GM12878 (cell line): ENCODE data around the gene DSG2. TPM values are rescaled to one million over a fixed set of nuclear protein-coding genes. Genes with fewer than 3 reads are reported as not detected.

Source experiments
- ATAC-seq: fragments of 200-7000 bp; cut with Tn5 transposase; 3 replicates; pipeline ENCODE4 v1.9.1; 2020; ENCODE audit warnings: mild to moderate bottlenecking, moderate library complexity
- BruUV-seq: library from RNA; stranded (reverse); fragments of 400-500 nt; replicated peaks from 2 replicates; lab custom pipeline; 2021; lab: Mats Ljungman, UMichigan
- CTCF ChIA-PET: fragments of 300-600 bp; sonication (Branson Sonifier 250); formaldehyde crosslinking; extraction: SDS; loops from one replicate; lab custom pipeline; 2021; ENCODE audit warnings: inconsistent platforms; lab: Yijun Ruan, JAX
- POLR2A ChIA-PET: fragments of 350-600 bp; formaldehyde crosslinking; extraction: SDS; loops from one replicate; lab custom pipeline; 2021; ENCODE audit warnings: inconsistent platforms; lab: Charles Lee
- RAD21 ChIA-PET: fragments of 300-600 bp; sonication (Branson Sonifier 250); formaldehyde crosslinking; loops from one replicate; lab custom pipeline; 2023; ENCODE audit warnings: antibody characterized with exemption; ENCODE audit not compliant: unreplicated experiment; lab: Charles Lee
- SMC1A ChIA-PET: fragments of 300-600 bp; sonication (Branson Sonifier 250); formaldehyde crosslinking; loops from one replicate; lab custom pipeline; 2023; ENCODE audit not compliant: unreplicated experiment, uncharacterized antibody; lab: Charles Lee
- DNase-seq: peaks from one replicate; pipeline ENCODE4 v3.0.0-alpha.2; 2011; ENCODE audit warnings: low read depth, low spot score
- FAIRE-seq: peaks from 3 replicates; lab custom pipeline; 2011; peaks lifted over from hg19 to GRCh38; lab: Jason Lieb, UNC
- H2AFZ ChIP-seq: 2 replicates; pipeline ENCODE4 v1.6.0; 2011; ENCODE audit warnings: low read depth, low read length, control low read depth; ENCODE audit not compliant: control insufficient read depth
- H3K27ac ChIP-seq: 2 replicates; pipeline ENCODE4 v1.5.1; 2011; ENCODE audit warnings: control low read depth; ENCODE audit not compliant: control insufficient read depth, insufficient read depth
- H3K27me3 ChIP-seq, 2 experiments: replicated peaks in 1 of 2; 2 replicates each; pipeline versions ENCODE4 v1.6.0 to v1.6.1; 2011; ENCODE audit warnings: low read length in 1 of 2; ENCODE audit not compliant: control insufficient read depth in 2 of 2, insufficient read depth in 2 of 2
- H3K36me3 ChIP-seq, 2 experiments: 2 replicates each; pipeline ENCODE4 v1.5.1; 2011; ENCODE audit warnings: low read length in 1 of 2; ENCODE audit not compliant: control insufficient read depth in 2 of 2, insufficient read depth in 2 of 2
- H3K4me1 ChIP-seq: 2 replicates; pipeline ENCODE4 v1.6.1; 2011; ENCODE audit warnings: mild to moderate bottlenecking, low read length, moderate library complexity, mixed read lengths; ENCODE audit not compliant: control insufficient read depth, insufficient read depth
- H3K4me2 ChIP-seq: 2 replicates; pipeline ENCODE4 v1.6.0; 2011; ENCODE audit warnings: control low read depth; ENCODE audit not compliant: control insufficient read depth, insufficient read depth
- H3K4me3 ChIP-seq: fragments of 200-600 bp; sonication (generic); 2 replicates; pipeline ENCODE4 v1.5.1; 2016
- H3K79me2 ChIP-seq: 2 replicates; pipeline ENCODE4 v1.6.0; 2011; ENCODE audit warnings: low read length; ENCODE audit not compliant: control insufficient read depth, insufficient read depth
- H3K9ac ChIP-seq: 2 replicates; pipeline ENCODE4 v1.8.0; 2011; ENCODE audit warnings: low read length, control low read depth, mixed read lengths; ENCODE audit not compliant: control insufficient read depth, insufficient read depth
- H3K9me3 ChIP-seq: replicated peaks from 3 replicates; pipeline ENCODE4 v1.5.1; 2011; ENCODE audit warnings: mild to moderate bottlenecking, low read length; ENCODE audit not compliant: control insufficient read depth, insufficient read depth
- H4K20me1 ChIP-seq: 2 replicates; pipeline ENCODE4 v1.6.0; 2011; ENCODE audit not compliant: control insufficient read depth, insufficient read depth
- ATF7 ChIP-seq: fragments of 450-650 bp; IDR thresholded peaks from 2 replicates; pipeline ENCODE4 v1.6.1; 2016; ENCODE audit warnings: low read depth, mild to moderate bottlenecking
- ESRRA ChIP-seq: IDR thresholded peaks from 2 replicates; pipeline ENCODE4 v1.6.1; 2012; ENCODE audit warnings: mild to moderate bottlenecking, low read length, improper control_type of control experiment
- FOS ChIP-seq: IDR thresholded peaks from 3 replicates; pipeline ENCODE4 v1.6.1; 2011; ENCODE audit warnings: borderline replicate concordance; ENCODE audit not compliant: insufficient read length; ENCODE audit errors: extremely low read depth
- POLR2AphosphoS5 ChIP-seq: IDR thresholded peaks from 2 replicates; pipeline ENCODE4 v1.6.1; 2011; ENCODE audit warnings: mild to moderate bottlenecking, low read length, inconsistent platforms
- RAD21 ChIP-seq: IDR thresholded peaks from 2 replicates; pipeline ENCODE4 v1.6.1; 2011; ENCODE audit warnings: mild to moderate bottlenecking, low read depth, low read length, moderate library complexity; ENCODE audit not compliant: insufficient read depth
- WGBS: methylation state at CpG from one replicate; pipeline ENCODE4 v1.1.6; 2016; ENCODE audit warnings: low lambda C conversion rate; ENCODE audit not compliant: insufficient replicate concordance, insufficient coverage; ENCODE audit errors: missing lambda C conversion rate; 5-methylcytosine and 5-hydroxymethylcytosine counted together
- in situ Hi-C: fragments of 300-500 bp; cut with MboI; formaldehyde crosslinking; loops from 9 replicates; pipeline ENCODE4 v1.14.3; 2018; ENCODE audit warnings: mixed read lengths
- intact Hi-C: fragments of 100-400 bp; cut with micrococcal nuclease; formaldehyde crosslinking; loops from one replicate; pipeline ENCODE4 v1.14.2; 2022; ENCODE audit not compliant: unreplicated experiment
- polyA plus RNA-seq, 11 experiments: library from polyadenylated mRNA; depleted of rRNA in 4 of 11; unstranded in 6 of 11; stranded (reverse) in 5 of 11; fragments of >200 nt; fragmentation: Nextera tagmentation in 4 of 11; fragmentation: Illumina TruSeq in 1 of 11; extraction: Ambion mirVana in 4 of 11; extraction: Trizol in 1 of 11; gene quantifications; 1 replicate in 1 of 11; 2 replicates in 10 of 11; pipeline versions ENCODE4 v1.2.1 to v1.2.3, GENCODE V29; 2011 to 2016; ENCODE audit warnings: inconsistent platforms in 2 of 11, missing spikeins in 2 of 11, low read depth in 1 of 11
- total RNA-seq, 4 experiments: library from RNA; depleted of rRNA in 3 of 4; stranded (reverse); fragments of >200 nt in 3 of 4; fragmentation: Illumina TruSeq in 1 of 4; extraction: Trizol in 1 of 4; gene quantifications; 2 replicates each; pipeline versions ENCODE4 v1.2.1 to v1.2.3, GENCODE V29; 2013 to 2021
- TF ChIP-seq, protein P1 (sequence below), 3 experiments: IDR thresholded peaks in 2 of 3; conservative IDR thresholded peaks in 1 of 3; 2 replicates each; pipeline ENCODE4 v1.5.1; 2011; ENCODE audit warnings: low read depth in 3 of 3, low read length in 3 of 3, mild to moderate bottlenecking in 3 of 3, control low read depth in 2 of 3, moderate library complexity in 2 of 3, inconsistent platforms in 1 of 3, mixed read lengths in 1 of 3; ENCODE audit not compliant: control insufficient read depth in 2 of 3, insufficient read depth in 1 of 3; ENCODE audit errors: extremely low read depth in 1 of 3
- TF ChIP-seq, protein P2 (sequence below): IDR thresholded peaks from 2 replicates; pipeline ENCODE4 v1.6.1; 2011; ENCODE audit warnings: low read depth, low read length, improper control_type of control experiment, borderline replicate concordance

The DSG2 gene
- total and polyA plus RNA-seq, 10 of the 15 experiments (the other 5 are each of a cell fraction or from before 2014, with no cell fraction given): 11.7 to 46.2 (median 28.0) TPM

DNA sequence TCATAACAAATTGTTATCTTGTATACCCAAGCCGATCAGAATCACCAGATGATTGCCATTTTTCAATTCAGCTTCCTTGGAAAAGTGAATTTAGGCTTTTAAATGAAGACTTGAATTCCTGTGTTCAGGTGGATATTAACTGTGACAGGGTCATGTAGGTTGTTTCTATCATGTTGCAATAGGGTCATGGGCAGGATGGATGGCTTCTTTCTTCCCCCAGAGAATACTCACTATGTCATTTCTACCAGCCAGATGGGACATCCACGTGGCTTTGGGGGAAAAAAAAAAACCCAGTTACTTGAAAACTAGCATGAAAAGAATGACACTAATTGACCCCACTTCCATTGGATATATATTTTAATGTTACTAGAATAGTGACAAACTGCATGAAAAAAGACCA, 14.6 kb upstream of the DSG2 start:
- no TSS peak for BruUV-seq
- Histone ChIP-seq H3K9me3 (no peaks in the 10 kb centered on the region), H3K4me2 (no peak overlapping the region), H4K20me1 (no peaks in the 10 kb centered on the region), H3K79me2 (no peaks in the 10 kb centered on the region), H3K9ac (no peak overlapping the region), H3K27me3 (no peaks in the 10 kb centered on the region; a peak in 1 of 4 replicates), H3K36me3 (no peaks in the 10 kb centered on the region), H3K27ac (no peak overlapping the region), H2AFZ (peak overlapping the region; percentile 23; the same call in 1 of the 2 replicates), H3K4me3 (no peak overlapping the region), H3K4me1 (no peaks in the 10 kb centered on the region)
- DNase-seq (no peak), ATAC-seq (no peak), FAIRE-seq (no peak)
- intact Hi-C loops: no loop called here
- ChIA-PET CTCF (interaction anchor here (1.4 kb wide), 1 partner anchor 17 kb away, joined by 4 read pairs; no protein-coding TSS in a partner anchor), POLR2A (no interaction called here), SMC1A (no interaction called here), RAD21 (no interaction called here)
- TF ChIP-seq, protein P1, sequence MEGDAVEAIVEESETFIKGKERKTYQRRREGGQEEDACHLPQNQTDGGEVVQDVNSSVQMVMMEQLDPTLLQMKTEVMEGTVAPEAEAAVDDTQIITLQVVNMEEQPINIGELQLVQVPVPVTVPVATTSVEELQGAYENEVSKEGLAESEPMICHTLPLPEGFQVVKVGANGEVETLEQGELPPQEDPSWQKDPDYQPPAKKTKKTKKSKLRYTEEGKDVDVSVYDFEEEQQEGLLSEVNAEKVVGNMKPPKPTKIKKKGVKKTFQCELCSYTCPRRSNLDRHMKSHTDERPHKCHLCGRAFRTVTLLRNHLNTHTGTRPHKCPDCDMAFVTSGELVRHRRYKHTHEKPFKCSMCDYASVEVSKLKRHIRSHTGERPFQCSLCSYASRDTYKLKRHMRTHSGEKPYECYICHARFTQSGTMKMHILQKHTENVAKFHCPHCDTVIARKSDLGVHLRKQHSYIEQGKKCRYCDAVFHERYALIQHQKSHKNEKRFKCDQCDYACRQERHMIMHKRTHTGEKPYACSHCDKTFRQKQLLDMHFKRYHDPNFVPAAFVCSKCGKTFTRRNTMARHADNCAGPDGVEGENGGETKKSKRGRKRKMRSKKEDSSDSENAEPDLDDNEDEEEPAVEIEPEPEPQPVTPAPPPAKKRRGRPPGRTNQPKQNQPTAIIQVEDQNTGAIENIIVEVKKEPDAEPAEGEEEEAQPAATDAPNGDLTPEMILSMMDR (IDR thresholded peaks at IDR 0.05 in 2 of 3, conservative IDR thresholded peaks at IDR 0.05 in 1 of 3; ENCODE audit: control insufficient read depth in 2 of 3, extremely low read depth in 1 of 3, insufficient read depth in 1 of 3, low read depth in 3 of 3, low read length in 3 of 3): no peak
- TF ChIP-seq, protein P2, sequence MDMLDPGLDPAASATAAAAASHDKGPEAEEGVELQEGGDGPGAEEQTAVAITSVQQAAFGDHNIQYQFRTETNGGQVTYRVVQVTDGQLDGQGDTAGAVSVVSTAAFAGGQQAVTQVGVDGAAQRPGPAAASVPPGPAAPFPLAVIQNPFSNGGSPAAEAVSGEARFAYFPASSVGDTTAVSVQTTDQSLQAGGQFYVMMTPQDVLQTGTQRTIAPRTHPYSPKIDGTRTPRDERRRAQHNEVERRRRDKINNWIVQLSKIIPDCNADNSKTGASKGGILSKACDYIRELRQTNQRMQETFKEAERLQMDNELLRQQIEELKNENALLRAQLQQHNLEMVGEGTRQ: no peak
- TF ChIP-seq RAD21 (no peak), ATF7 (no peak), POLR2AphosphoS5 (no peak), ESRRA (no peak), FOS (no peak)
- in situ Hi-C loops: no loop called here
- WGBS: 6% methylated on average over 2 of the region's 2 CpGs
